T-helper 1 cell treated with Interleukin-12 subunit alpha and Interleukin-12 subunit beta and Interleukin-4 antibody, amounts not matched to agents 30 μg/mL and 1 μg/mL, for 36 hours (primary cell): ENCODE results near the gene LAPTM5.

Source experiments
- H3K27ac Mint-ChIP-seq: one replicate; pipeline ENCODE4 v1.8.0; 2021; ENCODE audit warnings: mild to moderate bottlenecking, mixed read lengths
- H3K27me3 Mint-ChIP-seq: one replicate; pipeline ENCODE4 v1.8.0; 2021; ENCODE audit warnings: low read depth, mixed read lengths
- H3K36me3 Mint-ChIP-seq: one replicate; pipeline ENCODE4 v1.8.0; 2021; ENCODE audit warnings: low read depth, mixed read lengths
- H3K4me1 Mint-ChIP-seq: one replicate; pipeline ENCODE4 v1.8.0; 2021; ENCODE audit warnings: low read depth, mixed read lengths
- H3K4me3 Mint-ChIP-seq: one replicate; pipeline ENCODE4 v1.8.0; 2021; ENCODE audit warnings: mild to moderate bottlenecking, moderate library complexity, mixed read lengths
- H3K9me3 Mint-ChIP-seq: one replicate; pipeline ENCODE4 v1.8.0; 2021; ENCODE audit warnings: mixed read lengths

The LAPTM5 gene

GRCh38 chr1:30749691-30750583, 7.6 kb downstream of the LAPTM5 start:
- H3K27ac Mint-ChIP-seq = peak overlapping the region; percentile 99
- peaks cover 93% of the 10 kb centered on the region for H3K4me1 Mint-ChIP-seq
- H3K9me3 Mint-ChIP-seq = no peaks in the 10 kb centered on the region
- no peaks in the 10 kb centered on the region for H3K27me3 Mint-ChIP-seq
- peak overlapping the region; percentile 85 for H3K4me3 Mint-ChIP-seq
- peaks cover 48% of the 10 kb centered on the region for H3K36me3 Mint-ChIP-seq

- H3K4me1 Mint-ChIP-seq = peaks cover 94% of the 10 kb centered on the region
- peak overlapping the region; percentile 99 for H3K27ac Mint-ChIP-seq
- peaks cover 41% of the 10 kb centered on the region for H3K36me3 Mint-ChIP-seq
- H3K27me3 Mint-ChIP-seq = no peaks in the 10 kb centered on the region
- no peaks in the 10 kb centered on the region for H3K9me3 Mint-ChIP-seq
- H3K4me3 Mint-ChIP-seq = peak overlapping the region; percentile 85
Measured at GRCh38 chr1:30748699-30749401, 8.7 kb downstream of the LAPTM5 start.

DNA sequence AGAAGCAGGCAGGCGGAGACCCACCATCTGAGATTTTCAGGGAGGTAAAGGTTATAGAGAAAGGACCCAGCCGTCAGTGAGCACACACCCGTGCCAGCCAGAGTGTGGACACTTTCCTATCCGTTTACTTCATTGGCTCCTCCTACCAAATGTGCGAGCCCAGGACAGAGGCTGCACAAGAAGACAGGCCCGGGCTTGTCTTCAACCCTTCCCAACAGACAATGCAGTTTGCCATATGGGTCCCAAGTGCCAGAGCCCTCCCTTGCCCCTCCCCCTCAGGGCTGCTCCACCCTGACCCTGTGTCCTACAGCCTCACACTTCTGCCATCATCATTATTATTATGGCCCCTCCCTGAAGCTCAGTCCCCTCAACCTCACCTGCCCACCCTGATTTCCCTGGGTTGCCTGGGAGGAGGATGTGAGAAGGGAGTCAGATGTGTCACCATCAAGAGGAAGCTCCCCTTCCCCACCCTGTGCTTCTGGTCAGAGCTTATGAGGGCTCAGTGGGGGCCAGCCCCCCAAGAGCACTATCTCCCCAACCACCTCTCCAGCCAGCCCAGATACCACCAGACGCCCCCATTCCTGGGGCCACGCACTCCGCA, 9.4 kb downstream of the LAPTM5 start:
- H3K27me3 Mint-ChIP-seq = no peaks in the 10 kb centered on the region
- H3K36me3 Mint-ChIP-seq = peaks cover 39% of the 10 kb centered on the region
- H3K4me3 Mint-ChIP-seq = peak overlapping the region; percentile 85
- peak overlapping the region; percentile 99 for H3K27ac Mint-ChIP-seq
- H3K4me1 Mint-ChIP-seq = peaks cover 94% of the 10 kb centered on the region
- H3K9me3 Mint-ChIP-seq = no peaks in the 10 kb centered on the region

GRCh38 chr1:30747033-30748008, 10.3 kb downstream of the LAPTM5 start:
- Mint-ChIP-seq H3K4me3 (peak overlapping the region; percentile 85), H3K4me1 (peaks cover 98% of the 10 kb centered on the region), H3K27me3 (no peaks in the 10 kb centered on the region), H3K27ac (peak overlapping the region; percentile 99), H3K36me3 (peaks cover 40% of the 10 kb centered on the region), H3K9me3 (no peaks in the 10 kb centered on the region)

DNA sequence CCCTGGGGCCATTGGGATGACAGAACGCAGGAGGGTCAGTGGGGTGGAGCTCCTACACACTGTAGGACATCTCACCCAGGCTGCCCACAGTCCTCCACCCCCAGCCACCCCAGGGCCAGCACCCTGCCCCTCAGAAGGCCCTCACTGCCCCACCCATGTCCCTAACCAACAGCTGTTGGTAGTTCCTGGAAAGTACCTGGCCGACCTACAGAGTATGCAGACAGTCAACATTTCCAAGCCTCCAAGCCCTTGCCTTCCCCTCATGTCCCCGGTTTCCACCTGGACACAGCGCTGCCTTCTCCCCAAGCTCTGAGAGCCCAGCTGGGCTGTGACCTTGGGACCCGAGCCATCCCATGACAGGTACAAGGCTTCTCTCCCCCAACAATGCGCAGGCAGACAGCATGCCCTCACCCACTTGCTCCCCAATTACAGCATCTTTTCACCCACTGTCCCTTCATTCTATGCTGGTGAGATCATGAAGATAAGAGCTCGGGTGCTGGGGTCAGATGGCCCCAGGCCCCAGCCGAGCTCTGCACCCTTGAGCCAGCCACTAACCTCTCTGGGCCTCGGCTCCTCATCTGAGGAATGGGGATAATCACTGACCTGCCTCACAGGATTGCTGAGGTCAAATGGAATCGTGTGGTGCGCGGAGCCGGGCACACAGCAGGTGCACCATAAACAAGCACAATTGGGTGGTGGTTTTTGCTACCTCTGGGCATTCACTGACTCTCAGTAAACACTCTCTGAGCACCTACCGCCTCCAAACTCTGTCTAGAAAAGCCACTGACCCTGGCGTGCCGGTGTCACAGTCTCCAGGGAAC, 11.2 kb downstream of the LAPTM5 start:
- H3K27ac Mint-ChIP-seq = peak overlapping the region; percentile 99
- H3K4me1 Mint-ChIP-seq = peaks cover 97% of the 10 kb centered on the region
- H3K27me3 Mint-ChIP-seq = no peaks in the 10 kb centered on the region
- H3K4me3 Mint-ChIP-seq = peak overlapping the region; percentile 85
- H3K9me3 Mint-ChIP-seq = no peaks in the 10 kb centered on the region
- H3K36me3 Mint-ChIP-seq = peaks cover 46% of the 10 kb centered on the region

DNA sequence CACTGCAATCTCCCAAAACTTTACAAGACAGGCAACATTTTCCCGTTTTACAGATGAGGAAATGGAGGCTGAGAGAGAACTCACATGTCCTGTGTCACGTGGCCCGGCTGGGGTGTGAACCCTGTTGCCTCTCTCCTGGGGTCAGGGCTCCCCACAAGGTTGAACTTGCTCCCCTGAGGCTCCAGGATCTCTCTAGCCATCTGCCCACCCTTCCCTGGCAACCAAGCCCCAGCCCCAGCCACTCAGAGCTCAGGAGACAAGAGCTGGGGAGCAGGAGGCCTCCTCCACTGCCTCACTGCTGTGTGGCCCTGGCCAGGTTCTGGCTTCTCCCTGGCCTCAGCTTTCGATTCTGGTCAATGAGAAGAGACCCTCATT, 11.8 kb downstream of the LAPTM5 start:
- H3K4me1 Mint-ChIP-seq = peaks cover 99% of the 10 kb centered on the region
- H3K27ac Mint-ChIP-seq = peak overlapping the region; percentile 99

GRCh38 chr1:30745156-30745833, 12.3 kb downstream of the LAPTM5 start:
- H3K27ac Mint-ChIP-seq = peak overlapping the region; percentile 99
- no peaks in the 10 kb centered on the region for H3K27me3 Mint-ChIP-seq
- H3K36me3 Mint-ChIP-seq = peaks cover 57% of the 10 kb centered on the region
- H3K4me1 Mint-ChIP-seq = peaks cover 99% of the 10 kb centered on the region
- H3K4me3 Mint-ChIP-seq = peak overlapping the region; percentile 85
- no peaks in the 10 kb centered on the region for H3K9me3 Mint-ChIP-seq

More for the DNA sequence above, 11.8 kb downstream of the LAPTM5 start:
- peak overlapping the region; percentile 85 for H3K4me3 Mint-ChIP-seq
- no peaks in the 10 kb centered on the region for H3K9me3 Mint-ChIP-seq
- H3K36me3 Mint-ChIP-seq = peaks cover 52% of the 10 kb centered on the region
- H3K27me3 Mint-ChIP-seq = no peaks in the 10 kb centered on the region

DNA sequence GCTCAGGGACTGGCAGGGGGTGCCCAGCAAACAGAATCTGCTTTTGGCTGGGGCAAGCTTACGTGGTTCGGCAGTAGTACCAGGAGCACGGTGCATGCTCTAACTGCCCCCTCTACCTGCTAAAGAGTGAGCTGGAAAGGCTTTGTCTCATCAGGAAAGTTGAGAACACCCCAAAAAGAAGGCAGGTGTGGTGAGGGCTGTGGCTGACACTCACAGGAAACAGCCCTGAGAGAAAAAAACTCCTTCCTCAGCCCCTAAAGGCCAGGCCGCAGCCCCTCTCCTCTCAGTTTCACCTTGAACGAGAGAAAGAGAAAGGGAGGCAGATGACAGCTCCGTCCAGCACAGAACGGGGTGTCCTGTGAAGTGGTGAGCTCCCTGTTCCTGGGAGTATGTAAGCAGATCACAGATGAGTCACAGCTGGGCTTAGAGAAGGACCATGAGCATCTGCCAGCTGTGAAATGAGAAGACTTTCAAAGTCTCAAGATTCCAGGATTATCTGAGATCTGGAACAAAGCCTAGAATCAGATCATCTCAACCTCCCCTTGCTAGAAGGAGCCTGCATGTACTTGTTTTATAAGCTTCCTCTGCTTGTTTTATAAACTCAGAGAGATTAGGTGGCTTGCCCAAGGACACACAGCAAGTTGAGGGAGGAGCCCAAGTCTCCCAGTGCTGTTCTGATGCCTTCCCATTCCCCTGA, 13.4 kb downstream of the LAPTM5 start:
- H3K27ac Mint-ChIP-seq = peak overlapping the region; percentile 99
- no peaks in the 10 kb centered on the region for H3K27me3 Mint-ChIP-seq
- H3K4me1 Mint-ChIP-seq = peaks cover 95% of the 10 kb centered on the region
- H3K4me3 Mint-ChIP-seq = peak overlapping the region; percentile 68
- H3K9me3 Mint-ChIP-seq = no peaks in the 10 kb centered on the region
- H3K36me3 Mint-ChIP-seq = peaks cover 61% of the 10 kb centered on the region

DNA sequence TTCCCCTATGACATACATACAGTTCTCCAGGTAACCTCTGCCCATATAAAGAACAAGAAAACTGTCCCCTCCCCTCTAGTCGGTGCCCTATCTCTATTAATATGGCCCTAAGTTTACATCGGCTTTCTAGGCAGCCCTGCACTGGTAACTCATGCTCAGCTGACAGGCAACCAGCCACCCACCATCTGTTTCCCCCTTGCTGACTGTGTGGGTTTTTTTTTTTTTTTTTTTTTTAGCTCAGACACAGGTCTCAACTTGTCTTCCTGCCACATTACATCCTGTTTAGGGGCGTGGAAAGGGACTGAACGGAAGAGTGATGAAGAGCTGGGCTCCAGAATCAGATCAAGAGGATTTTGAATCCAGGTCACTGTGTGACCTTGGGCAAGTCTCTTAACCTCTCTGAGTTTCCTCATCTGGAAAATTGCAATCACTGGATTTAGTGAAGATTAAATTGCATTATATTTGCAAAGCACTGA, 14.0 kb downstream of the LAPTM5 start:
- Mint-ChIP-seq H3K27ac (peak overlapping the region; percentile 99), H3K4me1 (peaks cover 93% of the 10 kb centered on the region), H3K4me3 (peak overlapping the region; percentile 68), H3K9me3 (no peaks in the 10 kb centered on the region), H3K36me3 (peaks cover 61% of the 10 kb centered on the region), H3K27me3 (no peaks in the 10 kb centered on the region)

- peaks cover 92% of the 10 kb centered on the region for H3K4me1 Mint-ChIP-seq
- H3K9me3 Mint-ChIP-seq = no peaks in the 10 kb centered on the region
- H3K27me3 Mint-ChIP-seq = no peaks in the 10 kb centered on the region
- H3K27ac Mint-ChIP-seq = peak overlapping the region; percentile 99
- peak overlapping the region; percentile 68 for H3K4me3 Mint-ChIP-seq
- H3K36me3 Mint-ChIP-seq = peaks cover 62% of the 10 kb centered on the region
Measured at GRCh38 chr1:30742963-30743559, 14.5 kb downstream of the LAPTM5 start.

DNA sequence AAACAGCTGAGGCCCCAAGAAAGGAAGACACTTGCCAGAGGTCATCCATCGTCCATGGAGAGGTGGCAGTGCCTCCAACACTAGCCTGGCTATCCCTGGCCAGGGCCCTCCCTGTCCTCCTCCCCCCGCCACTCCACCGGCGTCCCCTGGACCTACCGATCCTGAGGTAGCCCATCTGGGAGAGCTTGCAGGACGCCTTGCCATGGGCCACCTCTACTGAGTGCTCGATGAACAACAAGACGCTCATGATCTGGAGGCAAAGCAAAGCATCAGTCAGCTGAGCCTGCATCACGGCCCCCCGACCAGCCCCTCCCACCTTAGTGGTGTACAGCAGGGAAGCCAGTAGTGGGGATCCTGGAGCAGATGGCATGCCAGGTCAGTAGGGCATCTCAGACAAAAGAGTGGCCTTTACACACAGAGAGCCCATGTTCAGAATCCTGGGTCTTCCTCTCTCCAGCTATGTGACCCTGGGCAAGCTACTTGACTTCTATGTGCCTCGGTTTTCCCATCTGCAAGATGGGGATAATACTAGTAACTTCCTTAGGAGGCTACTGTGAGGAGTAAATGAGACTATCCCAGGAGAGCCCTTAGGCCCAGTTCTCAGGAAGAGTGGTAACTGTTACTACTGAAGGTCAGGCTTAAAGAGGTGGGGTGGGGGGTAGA, 15.1 kb downstream of the LAPTM5 start:
- no peak overlapping the region for H3K4me3 Mint-ChIP-seq
- no peaks in the 10 kb centered on the region for H3K9me3 Mint-ChIP-seq
- no peaks in the 10 kb centered on the region for H3K27me3 Mint-ChIP-seq
- H3K4me1 Mint-ChIP-seq = peaks cover 89% of the 10 kb centered on the region
- peak overlapping the region; percentile 99 for H3K27ac Mint-ChIP-seq
- peaks cover 63% of the 10 kb centered on the region for H3K36me3 Mint-ChIP-seq
